GM12878 (cell line): ENCODE results near the gene SHC2.

Experiments used
- DPF2 ChIP-seq: fragments of 450-650 bp; IDR thresholded peaks from 2 replicates; pipeline ENCODE4 v1.6.1; 2017; ENCODE audit warnings: mild to moderate bottlenecking
- EP300 ChIP-seq, 2 experiments: fragments of 150-350 bp in 1 of 2; IDR thresholded peaks; 2 replicates each; pipeline ENCODE4 v1.6.1; 2011 to 2012; ENCODE audit warnings: low read depth in 2 of 2, low read length in 2 of 2, borderline replicate concordance in 1 of 2, improper control_type of control experiment in 1 of 2, inconsistent platforms in 1 of 2; ENCODE audit not compliant: control insufficient read depth in 1 of 2
- EZH2 ChIP-seq: IDR thresholded peaks from 2 replicates; pipeline ENCODE4 v1.6.1; 2012; ENCODE audit warnings: low read depth, mild to moderate bottlenecking, control low read depth, inconsistent platforms, low read length, borderline replicate concordance; ENCODE audit not compliant: control insufficient read depth
- HCFC1 ChIP-seq: fragments of 150-350 bp; IDR thresholded peaks from 2 replicates; pipeline ENCODE4 v1.6.1; 2014; ENCODE audit warnings: low read length
- MYC ChIP-seq: IDR thresholded peaks from 2 replicates; pipeline ENCODE4 v1.6.1; 2011; ENCODE audit warnings: mild to moderate bottlenecking, low read length, moderate library complexity, inconsistent platforms; ENCODE audit not compliant: insufficient read depth, insufficient replicate concordance, insufficient read length, severe bottlenecking
- POLR2A ChIP-seq: IDR thresholded peaks from 2 replicates; pipeline ENCODE4 v1.6.1; 2011; ENCODE audit warnings: low read depth, mild to moderate bottlenecking, low read length
- RAD21 ChIP-seq: IDR thresholded peaks from 2 replicates; pipeline ENCODE4 v1.6.1; 2011; ENCODE audit warnings: mild to moderate bottlenecking, low read depth, low read length, moderate library complexity; ENCODE audit not compliant: insufficient read depth
- RELA ChIP-seq: fragments of 450-650 bp; IDR thresholded peaks from 2 replicates; pipeline ENCODE4 v1.8.0; 2014; ENCODE audit warnings: borderline replicate concordance; ENCODE audit not compliant: partially characterized antibody
- SRF ChIP-seq, 2 experiments: IDR thresholded peaks; 2 replicates each; pipeline ENCODE4 v1.6.1; 2011; ENCODE audit warnings: low read depth in 2 of 2, low read length in 2 of 2, mild to moderate bottlenecking in 1 of 2, moderate library complexity in 1 of 2
- USF1 ChIP-seq: IDR thresholded peaks from 2 replicates; pipeline ENCODE4 v1.6.1; 2011; ENCODE audit warnings: borderline replicate concordance, low read depth, mild to moderate bottlenecking, moderate library complexity, mixed read lengths, low read length; ENCODE audit not compliant: insufficient read depth; ENCODE audit errors: extremely low read length
- TF ChIP-seq, protein P1 (sequence below), 3 experiments: IDR thresholded peaks in 2 of 3; conservative IDR thresholded peaks in 1 of 3; 2 replicates each; pipeline ENCODE4 v1.5.1; 2011; ENCODE audit warnings: low read depth in 3 of 3, low read length in 3 of 3, mild to moderate bottlenecking in 3 of 3, control low read depth in 2 of 3, moderate library complexity in 2 of 3, inconsistent platforms in 1 of 3, mixed read lengths in 1 of 3; ENCODE audit not compliant: control insufficient read depth in 2 of 3, insufficient read depth in 1 of 3; ENCODE audit errors: extremely low read depth in 1 of 3
- TF ChIP-seq, protein P2 (sequence below): IDR thresholded peaks from 2 replicates; pipeline ENCODE4 v1.6.1; 2011; ENCODE audit warnings: mild to moderate bottlenecking, low read depth, low read length, moderate library complexity; ENCODE audit not compliant: insufficient replicate concordance
- TF ChIP-seq, protein P3 (sequence below): fragments of 450-650 bp; IDR thresholded peaks from 2 replicates; pipeline ENCODE4 v1.6.1; 2016; ENCODE audit warnings: mild to moderate bottlenecking, moderate library complexity, borderline replicate concordance

DNA sequence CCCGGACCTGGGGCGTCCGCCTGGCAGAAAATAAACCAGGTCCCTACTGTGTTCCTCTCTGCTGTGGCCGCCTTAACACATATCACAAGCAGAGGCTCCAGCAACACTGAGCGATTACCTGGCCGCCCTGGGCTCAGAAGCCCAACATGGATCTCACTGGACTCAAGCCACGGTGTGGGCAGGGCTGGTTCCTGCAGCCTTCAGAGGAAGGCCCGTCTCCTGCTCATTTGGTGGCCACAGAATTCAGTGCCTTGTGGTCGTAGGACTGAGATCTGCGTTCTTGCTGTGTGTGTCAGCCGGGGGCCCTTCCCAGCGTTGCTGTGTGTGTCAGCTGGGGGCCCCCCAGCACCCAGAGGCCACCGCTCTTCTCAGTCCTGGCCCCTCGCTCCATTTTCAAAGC is 82.1 kb downstream of the SHC2 start:
- TF ChIP-seq, protein P1, sequence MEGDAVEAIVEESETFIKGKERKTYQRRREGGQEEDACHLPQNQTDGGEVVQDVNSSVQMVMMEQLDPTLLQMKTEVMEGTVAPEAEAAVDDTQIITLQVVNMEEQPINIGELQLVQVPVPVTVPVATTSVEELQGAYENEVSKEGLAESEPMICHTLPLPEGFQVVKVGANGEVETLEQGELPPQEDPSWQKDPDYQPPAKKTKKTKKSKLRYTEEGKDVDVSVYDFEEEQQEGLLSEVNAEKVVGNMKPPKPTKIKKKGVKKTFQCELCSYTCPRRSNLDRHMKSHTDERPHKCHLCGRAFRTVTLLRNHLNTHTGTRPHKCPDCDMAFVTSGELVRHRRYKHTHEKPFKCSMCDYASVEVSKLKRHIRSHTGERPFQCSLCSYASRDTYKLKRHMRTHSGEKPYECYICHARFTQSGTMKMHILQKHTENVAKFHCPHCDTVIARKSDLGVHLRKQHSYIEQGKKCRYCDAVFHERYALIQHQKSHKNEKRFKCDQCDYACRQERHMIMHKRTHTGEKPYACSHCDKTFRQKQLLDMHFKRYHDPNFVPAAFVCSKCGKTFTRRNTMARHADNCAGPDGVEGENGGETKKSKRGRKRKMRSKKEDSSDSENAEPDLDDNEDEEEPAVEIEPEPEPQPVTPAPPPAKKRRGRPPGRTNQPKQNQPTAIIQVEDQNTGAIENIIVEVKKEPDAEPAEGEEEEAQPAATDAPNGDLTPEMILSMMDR (IDR thresholded peaks at IDR 0.05 in 2 of 3, conservative IDR thresholded peaks at IDR 0.05 in 1 of 3; ENCODE audit: control insufficient read depth in 2 of 3, extremely low read depth in 1 of 3, insufficient read depth in 1 of 3, low read depth in 3 of 3, low read length in 3 of 3) = no peak
- no peak for TF ChIP-seq RAD21
- TF ChIP-seq, protein P2, sequence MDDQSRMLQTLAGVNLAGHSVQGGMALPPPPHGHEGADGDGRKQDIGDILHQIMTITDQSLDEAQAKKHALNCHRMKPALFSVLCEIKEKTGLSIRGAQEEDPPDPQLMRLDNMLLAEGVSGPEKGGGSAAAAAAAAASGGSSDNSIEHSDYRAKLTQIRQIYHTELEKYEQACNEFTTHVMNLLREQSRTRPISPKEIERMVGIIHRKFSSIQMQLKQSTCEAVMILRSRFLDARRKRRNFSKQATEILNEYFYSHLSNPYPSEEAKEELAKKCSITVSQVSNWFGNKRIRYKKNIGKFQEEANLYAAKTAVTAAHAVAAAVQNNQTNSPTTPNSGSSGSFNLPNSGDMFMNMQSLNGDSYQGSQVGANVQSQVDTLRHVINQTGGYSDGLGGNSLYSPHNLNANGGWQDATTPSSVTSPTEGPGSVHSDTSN = no peak
- no peak for TF ChIP-seq RELA
- no peak for TF ChIP-seq USF1
- TF ChIP-seq, protein P3, sequence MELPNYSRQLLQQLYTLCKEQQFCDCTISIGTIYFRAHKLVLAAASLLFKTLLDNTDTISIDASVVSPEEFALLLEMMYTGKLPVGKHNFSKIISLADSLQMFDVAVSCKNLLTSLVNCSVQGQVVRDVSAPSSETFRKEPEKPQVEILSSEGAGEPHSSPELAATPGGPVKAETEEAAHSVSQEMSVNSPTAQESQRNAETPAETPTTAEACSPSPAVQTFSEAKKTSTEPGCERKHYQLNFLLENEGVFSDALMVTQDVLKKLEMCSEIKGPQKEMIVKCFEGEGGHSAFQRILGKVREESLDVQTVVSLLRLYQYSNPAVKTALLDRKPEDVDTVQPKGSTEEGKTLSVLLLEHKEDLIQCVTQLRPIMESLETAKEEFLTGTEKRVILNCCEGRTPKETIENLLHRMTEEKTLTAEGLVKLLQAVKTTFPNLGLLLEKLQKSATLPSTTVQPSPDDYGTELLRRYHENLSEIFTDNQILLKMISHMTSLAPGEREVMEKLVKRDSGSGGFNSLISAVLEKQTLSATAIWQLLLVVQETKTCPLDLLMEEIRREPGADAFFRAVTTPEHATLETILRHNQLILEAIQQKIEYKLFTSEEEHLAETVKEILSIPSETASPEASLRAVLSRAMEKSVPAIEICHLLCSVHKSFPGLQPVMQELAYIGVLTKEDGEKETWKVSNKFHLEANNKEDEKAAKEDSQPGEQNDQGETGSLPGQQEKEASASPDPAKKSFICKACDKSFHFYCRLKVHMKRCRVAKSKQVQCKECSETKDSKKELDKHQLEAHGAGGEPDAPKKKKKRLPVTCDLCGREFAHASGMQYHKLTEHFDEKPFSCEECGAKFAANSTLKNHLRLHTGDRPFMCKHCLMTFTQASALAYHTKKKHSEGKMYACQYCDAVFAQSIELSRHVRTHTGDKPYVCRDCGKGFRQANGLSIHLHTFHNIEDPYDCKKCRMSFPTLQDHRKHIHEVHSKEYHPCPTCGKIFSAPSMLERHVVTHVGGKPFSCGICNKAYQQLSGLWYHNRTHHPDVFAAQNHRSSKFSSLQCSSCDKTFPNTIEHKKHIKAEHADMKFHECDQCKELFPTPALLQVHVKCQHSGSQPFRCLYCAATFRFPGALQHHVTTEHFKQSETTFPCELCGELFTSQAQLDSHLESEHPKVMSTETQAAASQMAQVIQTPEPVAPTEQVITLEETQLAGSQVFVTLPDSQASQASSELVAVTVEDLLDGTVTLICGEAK = no peak
- TF ChIP-seq POLR2A = no peak
- no peak for TF ChIP-seq HCFC1
- no peak for TF ChIP-seq DPF2
- no peak for TF ChIP-seq SRF (IDR thresholded peaks at IDR 0.05; ENCODE audit: low read depth in 2 of 2, low read length in 2 of 2)
- TF ChIP-seq MYC = no peak
- no peak for TF ChIP-seq EZH2
- no peak for TF ChIP-seq EP300 (IDR thresholded peaks at IDR 0.05; ENCODE audit: borderline replicate concordance in 1 of 2, control insufficient read depth in 1 of 2, low read depth in 2 of 2, low read length in 2 of 2)
